MM.1S (cell line): Measurements from ENCODE around the gene TCEAL3.

ENCODE experiments used
- EZH2 ChIP-seq: fragments of 300-600 bp; sonication (generic); optimal IDR thresholded peaks from 2 replicates; pipeline ENCODE3; 2017; ENCODE audit warnings: low read depth, mild to moderate bottlenecking, antibody characterized with exemption, low read length, mixed read lengths
- EZH2phosphoT487 ChIP-seq: fragments of 300-600 bp; sonication (generic); IDR thresholded peaks from 2 replicates; pipeline ENCODE4 v1.6.1; 2018; ENCODE audit warnings: antibody characterized with exemption, low read length
- TF ChIP-seq, protein P1 (sequence below): fragments of 300-600 bp; sonication (generic); IDR thresholded peaks from 2 replicates; pipeline ENCODE4 v1.5.1; 2016; ENCODE audit warnings: antibody characterized with exemption, low read length, mixed read lengths

DNA sequence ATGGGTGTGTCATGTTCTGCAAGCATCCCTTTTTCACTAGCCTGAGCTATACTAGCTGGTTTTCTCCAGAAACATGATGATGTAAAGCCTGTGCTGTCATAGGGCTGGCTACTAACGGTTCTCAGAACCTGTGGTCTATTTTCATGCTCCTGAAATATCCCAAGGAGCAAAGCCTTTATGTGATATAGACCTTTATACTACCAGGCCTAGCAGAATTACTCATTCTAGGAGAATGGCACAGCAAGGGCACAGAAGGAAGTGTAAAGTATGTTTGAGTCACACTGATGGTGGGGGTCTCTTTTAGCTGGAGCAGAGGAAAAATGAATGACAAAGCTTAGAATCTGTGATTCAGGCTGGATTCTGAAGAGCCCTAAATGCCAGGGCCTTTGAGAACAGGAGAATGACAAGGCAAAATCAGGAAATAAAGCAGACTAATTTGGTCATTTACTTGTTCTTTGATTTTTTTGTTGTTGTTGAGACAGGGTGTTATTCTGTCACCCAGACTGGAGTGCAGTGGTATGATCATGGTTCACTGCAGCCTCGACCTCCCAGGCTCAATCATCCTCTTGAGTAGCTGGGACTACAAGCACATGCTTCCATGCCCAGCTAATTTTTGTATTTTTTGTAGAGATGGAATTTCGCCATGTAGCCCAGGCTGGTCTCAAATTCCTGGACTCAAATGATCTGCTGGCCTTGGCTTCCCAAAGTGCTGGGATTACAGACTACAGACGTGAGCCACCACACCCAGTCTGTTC lies 32.8 kb downstream of the TCEAL3 start:
- TF ChIP-seq, protein P1, sequence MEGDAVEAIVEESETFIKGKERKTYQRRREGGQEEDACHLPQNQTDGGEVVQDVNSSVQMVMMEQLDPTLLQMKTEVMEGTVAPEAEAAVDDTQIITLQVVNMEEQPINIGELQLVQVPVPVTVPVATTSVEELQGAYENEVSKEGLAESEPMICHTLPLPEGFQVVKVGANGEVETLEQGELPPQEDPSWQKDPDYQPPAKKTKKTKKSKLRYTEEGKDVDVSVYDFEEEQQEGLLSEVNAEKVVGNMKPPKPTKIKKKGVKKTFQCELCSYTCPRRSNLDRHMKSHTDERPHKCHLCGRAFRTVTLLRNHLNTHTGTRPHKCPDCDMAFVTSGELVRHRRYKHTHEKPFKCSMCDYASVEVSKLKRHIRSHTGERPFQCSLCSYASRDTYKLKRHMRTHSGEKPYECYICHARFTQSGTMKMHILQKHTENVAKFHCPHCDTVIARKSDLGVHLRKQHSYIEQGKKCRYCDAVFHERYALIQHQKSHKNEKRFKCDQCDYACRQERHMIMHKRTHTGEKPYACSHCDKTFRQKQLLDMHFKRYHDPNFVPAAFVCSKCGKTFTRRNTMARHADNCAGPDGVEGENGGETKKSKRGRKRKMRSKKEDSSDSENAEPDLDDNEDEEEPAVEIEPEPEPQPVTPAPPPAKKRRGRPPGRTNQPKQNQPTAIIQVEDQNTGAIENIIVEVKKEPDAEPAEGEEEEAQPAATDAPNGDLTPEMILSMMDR = no peak
- no peak for TF ChIP-seq EZH2
- TF ChIP-seq EZH2phosphoT487 = no peak
